Loucy (cell line): ENCODE results near the gene PTGR3.

Experiments
- H2AFZ ChIP-seq: fragments of 200-600 bp; sonication (generic); 2 replicates; pipeline ENCODE4 v1.6.0; 2016; ENCODE audit warnings: antibody characterized with exemption, mild to moderate bottlenecking, low read length, moderate library complexity
- H3F3A ChIP-seq: fragments of 200-600 bp; 2 replicates; pipeline ENCODE4 v1.6.0; 2016; ENCODE audit warnings: antibody characterized with exemption, low read depth, mild to moderate bottlenecking
- H3K27me3 ChIP-seq: fragments of 200-600 bp; sonication (generic); 2 replicates; pipeline ENCODE4 v1.6.1; 2014; ENCODE audit warnings: low read length, mild to moderate bottlenecking; ENCODE audit not compliant: insufficient read depth, poor library complexity, severe bottlenecking
- H3K36me3 ChIP-seq: fragments of 200-600 bp; sonication (generic); 2 replicates; pipeline ENCODE4 v1.6.1; 2016; ENCODE audit warnings: low read length; ENCODE audit not compliant: insufficient read depth
- H3K4me1 ChIP-seq: fragments of 200-600 bp; sonication (generic); 2 replicates; pipeline ENCODE4 v1.5.1; 2014; ENCODE audit warnings: low read length, mild to moderate bottlenecking; ENCODE audit not compliant: insufficient read depth, poor library complexity, severe bottlenecking
- H3K4me2 ChIP-seq: fragments of 200-600 bp; sonication (generic); 2 replicates; pipeline ENCODE4 v1.6.0; 2014; ENCODE audit warnings: antibody characterized with exemption, low read length, low read depth, mild to moderate bottlenecking; ENCODE audit not compliant: poor library complexity, severe bottlenecking
- H3K4me3 ChIP-seq: fragments of 200-600 bp; sonication (generic); 2 replicates; pipeline ENCODE4 v1.5.1; 2014; ENCODE audit warnings: low read length, mild to moderate bottlenecking, mixed read lengths; ENCODE audit not compliant: poor library complexity, severe bottlenecking
- H3K79me2 ChIP-seq: fragments of 200-600 bp; sonication (generic); 2 replicates; pipeline ENCODE4 v1.6.1; 2014; ENCODE audit warnings: low read length; ENCODE audit not compliant: insufficient read depth
- H3K9ac ChIP-seq: fragments of 200-600 bp; sonication (generic); 2 replicates; pipeline ENCODE4 v1.6.0; 2014; ENCODE audit warnings: mild to moderate bottlenecking, low read depth, low read length, moderate library complexity; ENCODE audit not compliant: poor library complexity, severe bottlenecking
- H3K9me2 ChIP-seq: fragments of 200-600 bp; sonication (generic); replicated peaks from 2 replicates; pipeline ENCODE4 v1.6.1; 2016; ENCODE audit warnings: low read depth, low read length, mixed read lengths
- H3K9me3 ChIP-seq: fragments of 200-600 bp; sonication (generic); 2 replicates; pipeline ENCODE4 v1.6.1; 2014; ENCODE audit warnings: mild to moderate bottlenecking, antibody characterized with exemption, low read length, low read depth; ENCODE audit not compliant: insufficient read depth
- H4K20me1 ChIP-seq: fragments of 200-600 bp; sonication (generic); 2 replicates; pipeline ENCODE4 v1.6.0; 2014; ENCODE audit warnings: antibody characterized with exemption, low read length, mild to moderate bottlenecking; ENCODE audit not compliant: insufficient read depth, poor library complexity, severe bottlenecking
- EZH2phosphoT487 ChIP-seq: fragments of 200-600 bp; IDR thresholded peaks from 2 replicates; pipeline ENCODE4 v1.6.1; 2018; ENCODE audit warnings: antibody characterized with exemption, mild to moderate bottlenecking, moderate library complexity, borderline replicate concordance
- TF ChIP-seq, protein P1 (sequence below): fragments of 200-600 bp; sonication (generic); conservative IDR thresholded peaks from 2 replicates; pipeline ENCODE4 v1.5.1; 2014; ENCODE audit warnings: mild to moderate bottlenecking, antibody characterized with exemption, low read length

PTGR3 gene

DNA sequence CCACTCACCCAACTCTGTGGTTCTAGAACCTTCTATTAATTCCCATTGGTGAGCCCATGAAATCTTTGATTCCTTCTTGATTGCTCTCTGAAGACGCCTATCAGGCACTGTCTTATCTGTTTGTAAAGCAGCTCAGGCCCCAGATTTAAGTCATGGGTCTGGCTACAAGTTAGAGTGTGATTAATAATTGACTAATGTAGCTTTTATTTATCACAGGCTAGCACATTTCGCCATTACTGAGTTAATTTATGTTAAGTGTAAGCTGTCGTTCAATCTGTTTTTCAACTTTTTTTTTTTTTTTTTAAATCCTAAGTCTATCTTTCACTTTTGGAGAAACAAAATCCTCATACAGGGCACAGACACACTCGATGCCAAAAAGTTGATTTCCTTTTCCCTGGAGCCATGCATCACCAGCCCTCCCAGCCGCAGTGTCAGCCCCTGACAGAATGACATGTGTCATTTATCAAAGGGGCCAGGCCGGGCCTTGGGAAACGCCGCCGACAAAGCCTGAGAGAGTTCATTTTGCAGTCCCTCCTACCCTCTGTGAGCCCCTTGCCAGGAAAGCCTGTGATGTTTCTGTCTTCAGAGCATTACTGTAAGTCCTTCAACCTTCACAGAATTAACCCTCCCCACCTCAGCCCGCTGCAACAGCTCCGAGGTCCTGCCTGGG is 17.5 kb upstream of the PTGR3 start:
- Histone ChIP-seq H3K79me2 (peaks cover 90% of the 10 kb centered on the region), H3K36me3 (no peaks in the 10 kb centered on the region; the same call in 1 of the 2 replicates), H3K4me2 (no peak overlapping the region), H3K9ac (no peak overlapping the region), H3K9me2 (no peaks in the 10 kb centered on the region), H3F3A (no peaks in the 10 kb centered on the region), H3K9me3 (no peaks in the 10 kb centered on the region), H4K20me1 (peaks cover 6% of the 10 kb centered on the region), H3K27me3 (no peaks in the 10 kb centered on the region), H2AFZ (no peak overlapping the region), H3K4me1 (peaks cover 14% of the 10 kb centered on the region), H3K4me3 (no peak overlapping the region)
- no peak for TF ChIP-seq EZH2phosphoT487
- TF ChIP-seq, protein P1, sequence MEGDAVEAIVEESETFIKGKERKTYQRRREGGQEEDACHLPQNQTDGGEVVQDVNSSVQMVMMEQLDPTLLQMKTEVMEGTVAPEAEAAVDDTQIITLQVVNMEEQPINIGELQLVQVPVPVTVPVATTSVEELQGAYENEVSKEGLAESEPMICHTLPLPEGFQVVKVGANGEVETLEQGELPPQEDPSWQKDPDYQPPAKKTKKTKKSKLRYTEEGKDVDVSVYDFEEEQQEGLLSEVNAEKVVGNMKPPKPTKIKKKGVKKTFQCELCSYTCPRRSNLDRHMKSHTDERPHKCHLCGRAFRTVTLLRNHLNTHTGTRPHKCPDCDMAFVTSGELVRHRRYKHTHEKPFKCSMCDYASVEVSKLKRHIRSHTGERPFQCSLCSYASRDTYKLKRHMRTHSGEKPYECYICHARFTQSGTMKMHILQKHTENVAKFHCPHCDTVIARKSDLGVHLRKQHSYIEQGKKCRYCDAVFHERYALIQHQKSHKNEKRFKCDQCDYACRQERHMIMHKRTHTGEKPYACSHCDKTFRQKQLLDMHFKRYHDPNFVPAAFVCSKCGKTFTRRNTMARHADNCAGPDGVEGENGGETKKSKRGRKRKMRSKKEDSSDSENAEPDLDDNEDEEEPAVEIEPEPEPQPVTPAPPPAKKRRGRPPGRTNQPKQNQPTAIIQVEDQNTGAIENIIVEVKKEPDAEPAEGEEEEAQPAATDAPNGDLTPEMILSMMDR = no peak

GRCh38 chr18:75223687-75224347 is 14.9 kb upstream of the PTGR3 start:
- no peak overlapping the region for H2AFZ ChIP-seq
- no peak for TF ChIP-seq EZH2phosphoT487
- TF ChIP-seq, protein P1 = no peak
- no peaks in the 10 kb centered on the region for H3K27me3 ChIP-seq
- H3F3A ChIP-seq = no peaks in the 10 kb centered on the region
- no peaks in the 10 kb centered on the region for H3K9me2 ChIP-seq
- peaks cover 21% of the 10 kb centered on the region for H3K4me1 ChIP-seq
- H3K79me2 ChIP-seq = peaks cover 96% of the 10 kb centered on the region
- no peaks in the 10 kb centered on the region for H3K9me3 ChIP-seq
- H3K9ac ChIP-seq = no peak overlapping the region
- peaks cover 11% of the 10 kb centered on the region for H4K20me1 ChIP-seq
- H3K36me3 ChIP-seq = no peaks in the 10 kb centered on the region
- no peak overlapping the region for H3K4me3 ChIP-seq
- no peak overlapping the region for H3K4me2 ChIP-seq

GRCh38 chr18:75222407-75222806 is 13.5 kb upstream of the PTGR3 start:
- no peak overlapping the region for H3K4me3 ChIP-seq
- peaks cover 13% of the 10 kb centered on the region for H4K20me1 ChIP-seq
- H3K9me2 ChIP-seq = no peaks in the 10 kb centered on the region
- H3K79me2 ChIP-seq = peaks cover 96% of the 10 kb centered on the region
- H3K9ac ChIP-seq = no peak overlapping the region
- no peaks in the 10 kb centered on the region for H3F3A ChIP-seq
- no peaks in the 10 kb centered on the region for H3K36me3 ChIP-seq
- H3K4me1 ChIP-seq = peaks cover 30% of the 10 kb centered on the region
- H3K9me3 ChIP-seq = no peaks in the 10 kb centered on the region
- no peak for TF ChIP-seq EZH2phosphoT487
- TF ChIP-seq, protein P1 = no peak
- H3K27me3 ChIP-seq = no peaks in the 10 kb centered on the region
- no peak overlapping the region for H2AFZ ChIP-seq
- no peak overlapping the region for H3K4me2 ChIP-seq
